ENCODE measurements around the gene DNAJC6.

- TF ChIP-seq CTCF (IDR thresholded peaks at IDR 0.05): no peak
- TF ChIP-seq POLR2AphosphoS5 (IDR thresholded peaks at IDR 0.05): no peak
- TF ChIP-seq POLR2A (IDR thresholded peaks at IDR 0.05): no peak
Observed at GRCh38 chr1:65414538-65414937, 105.2 kb downstream of the DNAJC6 start.
